Erythroblast (primary cell): ENCODE measurements around the gene SPOCK1.

Source experiments
- GATA1 ChIP-seq: IDR thresholded peaks from 2 replicates; pipeline ENCODE4 v1.6.1; 2011; ENCODE audit warnings: low read depth, mild to moderate bottlenecking, control low read depth, low read length, moderate library complexity
- POLR2A ChIP-seq: IDR thresholded peaks from 2 replicates; pipeline ENCODE4 v1.6.1; 2011; ENCODE audit warnings: mild to moderate bottlenecking, low read length

DNA sequence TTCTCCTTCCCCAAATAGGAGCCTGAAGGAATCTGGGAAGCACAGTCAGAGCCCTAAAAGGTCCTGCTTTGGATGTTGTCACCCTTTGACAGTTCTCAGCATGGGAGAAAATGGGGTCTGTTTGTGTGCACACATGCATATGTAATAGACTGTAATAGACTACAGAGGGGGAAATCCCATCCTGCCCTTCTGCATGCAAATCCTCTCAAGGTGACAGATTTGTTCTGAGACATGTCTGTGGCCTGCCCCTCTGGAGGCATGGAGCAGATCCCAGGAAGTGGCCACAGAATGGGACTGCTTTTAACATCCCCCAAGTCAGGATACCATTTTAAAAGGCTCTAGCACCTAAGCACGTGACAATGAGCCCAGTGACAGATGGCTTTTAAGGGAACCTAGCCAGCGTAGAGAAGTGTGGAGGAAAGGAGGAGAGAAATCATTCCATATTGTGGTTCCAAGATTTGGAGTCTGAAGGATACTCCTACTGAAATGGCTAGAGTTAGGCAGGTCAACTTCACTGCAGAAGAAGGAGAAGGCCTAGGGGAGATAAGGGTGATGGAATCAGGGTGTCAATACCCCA lies 483.5 kb downstream of the SPOCK1 start:
- no peak for TF ChIP-seq POLR2A
- no peak for TF ChIP-seq GATA1
